Fibroblast of skin of back (primary cell): Measurements from ENCODE around the gene MCC.

Experiments
- DNase-seq: peaks from one replicate; pipeline ENCODE4 v3.0.0-alpha.2; 2013

MCC gene

DNA sequence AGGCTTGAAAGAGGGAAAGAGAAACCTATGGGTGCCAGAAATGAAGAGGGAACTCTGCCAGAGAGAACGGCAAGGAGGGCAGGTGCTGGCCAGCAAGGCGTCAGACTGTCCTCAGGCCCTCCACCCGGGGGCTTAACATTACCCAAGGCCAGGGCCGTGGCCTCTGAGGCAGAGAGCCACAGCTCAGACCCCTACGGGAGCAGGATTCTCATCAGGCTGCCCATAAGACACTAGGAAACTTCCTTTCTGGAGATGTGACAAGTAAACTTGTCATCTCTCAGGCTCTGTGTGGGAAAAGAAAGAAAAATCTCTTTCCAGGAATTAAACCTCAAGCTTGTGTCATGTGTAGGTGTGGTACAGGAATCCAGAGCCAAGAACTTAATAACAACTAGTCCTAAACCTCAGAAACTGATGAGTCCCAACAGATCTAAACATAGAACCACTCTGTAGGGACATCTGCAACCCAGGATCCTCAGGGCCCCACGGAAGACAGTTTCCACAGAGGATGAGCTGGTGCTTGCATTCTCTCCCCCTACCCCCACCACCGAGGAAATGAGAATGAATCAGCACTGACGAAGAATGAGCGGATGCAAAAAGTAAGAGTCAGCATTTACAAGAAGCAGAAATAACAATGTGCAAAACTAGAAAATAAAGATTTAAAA, 437.4 kb downstream of the MCC start:
- DNase-seq = peak; percentile 80

DNA sequence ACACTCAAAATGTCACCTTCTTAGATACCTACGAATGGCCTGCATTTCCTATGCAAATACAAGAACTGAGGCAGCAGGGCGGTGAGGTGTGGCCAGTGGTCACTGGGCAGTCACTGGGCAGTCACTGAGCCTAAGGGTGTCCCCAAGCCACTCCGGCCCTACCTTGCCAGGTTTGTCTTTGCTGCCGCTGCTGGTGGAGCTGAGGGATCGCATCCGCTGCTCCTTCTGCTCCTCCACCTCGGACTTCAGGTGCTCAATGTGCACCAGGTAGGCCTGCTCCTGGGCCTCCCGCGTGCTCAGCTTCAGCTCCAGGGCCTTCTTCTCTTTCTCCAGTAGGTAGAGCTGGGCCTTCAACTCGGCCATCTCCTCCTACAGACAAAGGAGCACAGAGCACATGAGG, 439.3 kb downstream of the MCC start:
- no peak for DNase-seq

DNA sequence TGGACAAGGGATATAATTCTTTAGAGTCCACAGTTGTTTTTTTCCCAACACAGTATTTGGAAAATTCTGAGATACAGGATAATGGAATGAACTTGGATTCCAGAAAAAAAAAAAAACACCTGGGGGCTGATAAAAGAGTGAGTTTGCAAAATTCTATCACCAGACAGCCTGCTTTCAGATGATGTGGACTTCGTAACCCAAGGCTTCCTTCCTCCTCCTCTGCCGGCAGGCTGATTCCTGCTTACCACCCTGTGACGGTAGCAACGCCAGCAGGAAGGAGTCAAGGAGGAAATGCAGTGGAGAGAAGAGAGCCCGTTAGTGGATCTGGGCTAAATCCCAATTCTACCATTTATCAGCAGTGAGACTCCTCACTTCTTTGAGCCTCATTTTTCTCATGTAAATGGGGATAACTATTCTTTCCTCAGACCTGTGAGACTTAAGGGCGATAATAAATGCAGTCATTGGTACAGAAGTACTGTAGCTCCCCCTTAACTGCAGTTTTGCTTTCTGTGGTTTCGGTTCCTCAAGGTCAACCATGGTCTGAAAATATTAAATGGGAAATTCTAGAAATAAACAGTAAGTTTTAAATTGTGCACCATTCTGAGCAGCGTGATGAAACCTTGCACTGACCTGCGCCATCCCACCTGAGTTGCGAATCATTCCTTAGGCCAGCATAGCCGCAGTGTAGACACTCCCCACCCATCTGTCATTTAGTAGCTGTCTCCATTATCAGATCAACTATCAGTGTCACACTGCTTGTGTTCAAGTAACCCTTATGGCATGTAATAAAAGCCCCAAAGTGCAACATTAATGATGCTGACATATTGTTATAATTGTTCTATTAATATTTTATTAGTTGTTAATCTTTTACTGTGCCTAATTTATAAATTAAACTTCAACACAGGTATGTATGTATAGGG, 440.3 kb downstream of the MCC start:
- DNase-seq = no peak

DNA sequence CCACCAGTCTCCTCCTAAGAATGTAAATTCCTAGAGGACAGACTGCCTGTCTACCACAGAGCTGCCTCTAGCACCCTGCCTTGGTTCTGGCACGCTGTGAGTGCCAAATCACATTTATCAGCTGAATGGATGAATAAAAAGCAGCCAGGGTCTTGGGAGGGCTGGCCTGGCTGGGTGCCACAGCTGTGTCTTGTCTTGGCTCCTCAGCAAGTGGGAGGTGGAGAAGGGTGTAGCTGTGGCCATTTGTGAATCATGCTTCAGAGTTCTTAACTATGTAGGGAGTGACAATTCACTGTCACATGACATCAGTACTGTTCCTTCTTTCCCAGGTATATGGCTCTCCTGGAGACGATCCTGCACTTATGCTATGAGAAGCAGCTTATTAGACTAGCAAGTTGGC, 441.0 kb downstream of the MCC start:
- DNase-seq = peak; percentile 62

DNA sequence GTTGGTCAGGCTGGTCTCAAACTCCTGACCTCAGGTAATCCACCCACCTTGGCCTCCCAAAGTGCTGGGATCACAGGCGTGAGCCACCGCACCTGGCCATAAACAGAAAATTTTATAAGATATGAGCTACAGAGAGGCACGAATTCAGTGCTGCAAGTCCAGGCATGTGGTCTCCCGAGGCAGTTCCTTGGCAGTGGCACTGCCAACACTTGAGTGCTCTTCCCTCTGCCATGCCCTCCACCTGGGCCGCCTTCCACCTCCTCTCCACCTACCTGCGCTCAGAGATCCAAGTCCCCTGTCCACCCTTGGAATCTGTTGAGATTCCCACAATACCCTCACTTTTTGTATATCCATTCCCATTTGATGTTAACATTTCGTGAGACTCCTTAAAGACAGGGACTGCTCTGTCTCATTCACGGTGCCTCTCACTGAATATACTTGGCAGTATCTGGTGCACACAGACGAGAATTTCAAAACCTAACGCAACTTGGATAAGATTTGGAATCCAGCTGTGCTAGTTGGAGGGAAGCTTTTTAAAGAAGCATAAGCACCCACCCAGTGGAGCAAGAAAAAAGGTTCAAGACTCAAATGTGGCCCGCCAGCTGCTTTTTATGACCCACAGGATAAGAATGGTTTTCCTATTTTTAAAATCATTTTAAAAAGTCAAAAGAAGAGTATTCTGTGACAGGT, 443.3 kb downstream of the MCC start:
- no peak for DNase-seq

DNA sequence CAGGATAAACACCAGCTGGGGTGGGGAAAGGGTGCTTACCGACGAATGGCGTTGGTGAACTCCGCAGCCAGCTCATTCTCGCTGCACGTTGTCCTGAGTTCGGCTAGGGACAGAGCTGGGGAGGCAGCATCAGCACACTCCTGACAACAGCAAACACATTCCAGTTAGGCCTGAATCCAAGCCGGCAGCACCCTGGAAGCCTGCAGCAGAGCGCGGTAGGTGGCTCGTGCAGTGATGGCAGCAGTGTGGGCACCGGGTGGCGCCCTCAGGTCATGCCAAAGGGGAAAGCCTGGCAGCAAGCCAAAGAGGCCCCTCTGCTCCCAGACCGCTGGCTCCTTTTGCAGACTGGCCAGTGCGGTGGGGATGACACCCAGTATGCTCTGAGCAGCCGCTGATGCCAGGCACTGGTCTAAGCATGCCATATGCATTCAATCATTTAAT, 444.7 kb downstream of the MCC start:
- no peak for DNase-seq

DNA sequence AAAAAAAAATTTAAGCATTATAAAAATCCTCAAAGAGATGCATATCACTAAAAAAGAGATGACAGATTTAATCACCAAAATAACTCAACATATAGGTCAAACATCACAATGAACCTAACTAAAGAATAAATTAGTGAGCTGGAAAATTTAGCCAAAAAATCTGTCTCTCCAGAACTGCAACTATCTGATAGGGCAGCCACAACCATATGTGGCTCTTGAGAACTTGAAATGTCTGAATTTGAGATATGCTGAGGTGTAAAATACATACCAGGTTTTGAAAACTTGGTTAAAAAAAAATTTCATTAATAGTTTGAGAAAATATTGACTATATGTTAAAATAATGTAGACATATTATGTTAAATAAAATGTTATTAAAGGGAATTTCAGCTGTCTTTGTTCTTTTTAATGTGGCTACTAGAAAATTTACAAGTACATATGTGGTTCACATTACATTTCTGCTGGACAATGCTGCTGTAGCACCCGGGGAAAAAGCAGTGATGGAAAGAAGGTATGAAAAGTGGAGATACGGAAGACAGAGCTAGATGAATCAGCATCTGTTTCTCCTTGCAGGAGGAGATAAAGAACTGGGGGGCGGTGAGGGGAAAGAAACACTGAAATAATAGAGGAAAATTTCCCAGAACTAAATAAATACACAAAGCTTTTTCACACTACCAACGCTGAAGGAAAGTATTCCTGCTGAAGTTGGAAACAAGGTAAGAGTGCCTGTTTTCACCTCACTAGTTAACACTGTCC, 445.6 kb downstream of the MCC start:
- no peak for DNase-seq

DNA sequence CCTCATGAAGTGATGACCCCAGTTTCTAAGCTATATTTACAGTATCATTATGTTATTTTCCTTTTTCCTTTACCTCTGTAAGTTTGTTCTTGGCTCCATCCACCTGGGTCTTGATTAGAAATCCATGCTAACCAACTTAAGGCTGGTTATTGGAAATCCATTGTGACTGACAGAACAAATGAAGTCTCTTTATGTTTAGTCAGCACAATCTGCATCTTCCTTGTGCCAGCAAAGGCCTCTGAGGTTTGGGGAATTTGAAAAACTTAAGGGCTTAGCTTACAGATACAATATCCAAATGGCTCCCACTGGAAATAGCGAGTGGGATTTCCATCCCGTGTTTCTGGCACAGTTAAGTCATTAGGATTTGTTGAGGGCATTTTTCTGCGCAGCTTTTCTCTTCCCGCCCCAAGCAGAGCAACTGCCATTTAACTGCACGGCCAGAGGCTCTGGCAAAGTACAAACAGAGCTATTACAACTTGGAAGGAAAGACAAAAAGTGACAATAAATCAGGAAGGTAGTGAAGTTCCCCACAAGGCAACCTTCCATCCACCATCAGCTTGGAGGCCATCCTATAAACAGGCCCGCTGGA, 447.5 kb downstream of the MCC start:
- no peak for DNase-seq

DNA sequence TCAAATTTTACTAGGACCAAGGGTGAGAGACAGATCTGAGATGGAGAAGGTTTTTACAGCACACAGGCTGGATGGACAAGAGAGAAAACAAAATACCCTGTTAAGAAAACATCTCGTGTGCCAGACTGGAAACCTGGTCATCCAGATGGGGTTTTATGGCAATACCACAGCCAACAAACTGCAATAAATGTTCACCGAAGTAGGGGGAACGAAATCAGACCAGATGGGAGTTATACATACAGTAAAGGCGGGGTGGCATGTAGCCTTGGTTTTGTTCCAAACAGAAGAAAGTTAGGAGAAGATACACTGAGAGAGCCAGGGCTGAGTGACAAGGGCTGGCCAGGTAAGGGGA, 448.3 kb downstream of the MCC start:
- DNase-seq = no peak

DNA sequence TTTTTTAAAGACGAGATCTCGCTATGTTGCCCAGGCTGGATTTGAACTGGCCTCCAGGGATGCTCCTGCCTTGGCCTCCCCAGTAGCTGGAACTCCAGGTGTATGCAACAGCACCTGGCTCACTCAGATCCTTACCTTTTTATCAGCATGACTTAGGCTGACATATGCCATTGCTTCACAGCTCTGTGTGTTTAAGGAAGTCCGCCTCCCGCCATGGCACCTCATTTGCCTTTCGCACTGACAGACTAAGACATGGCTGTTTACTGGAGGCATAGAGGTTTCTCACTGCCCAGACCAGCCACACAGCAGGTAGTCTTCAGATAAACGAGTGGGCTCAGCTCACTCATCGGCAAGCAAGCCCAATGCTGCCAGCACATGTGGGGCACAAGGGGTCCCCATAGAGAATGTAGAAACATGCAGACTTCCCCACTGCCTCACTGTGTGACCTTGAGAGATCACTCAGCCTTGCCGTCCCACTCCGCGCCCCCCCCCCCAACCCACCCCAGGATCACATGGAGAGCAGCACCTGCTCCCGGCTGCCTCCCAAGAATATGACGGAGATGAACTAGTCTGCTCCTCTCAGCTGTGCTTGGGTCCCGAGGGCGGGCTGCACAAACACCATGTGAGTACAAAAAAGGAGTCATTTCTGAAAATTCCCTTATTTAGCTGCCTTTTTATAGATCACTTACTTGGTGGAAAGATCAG, 448.9 kb downstream of the MCC start:
- DNase-seq = no peak

DNA sequence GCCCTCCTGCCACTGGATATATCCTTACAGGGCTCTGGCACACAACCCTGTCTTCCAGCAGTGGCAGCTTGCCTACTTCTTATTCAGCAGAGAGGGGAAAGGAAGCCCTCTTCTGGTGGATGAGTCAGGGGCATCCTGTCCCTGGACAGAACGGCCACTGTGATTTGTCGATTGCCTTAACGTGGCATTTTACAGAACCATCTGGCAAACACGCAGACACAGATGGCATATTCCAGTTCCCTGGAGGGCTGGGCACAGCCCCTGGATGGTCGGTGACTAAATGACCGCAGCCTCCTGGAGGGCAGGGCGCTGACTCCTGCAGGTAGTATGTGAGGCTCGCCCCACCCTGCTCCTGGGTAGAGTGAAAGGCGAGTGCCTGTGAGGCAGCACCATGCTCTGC, 449.5 kb downstream of the MCC start:
- DNase-seq = peak; percentile 53

DNA sequence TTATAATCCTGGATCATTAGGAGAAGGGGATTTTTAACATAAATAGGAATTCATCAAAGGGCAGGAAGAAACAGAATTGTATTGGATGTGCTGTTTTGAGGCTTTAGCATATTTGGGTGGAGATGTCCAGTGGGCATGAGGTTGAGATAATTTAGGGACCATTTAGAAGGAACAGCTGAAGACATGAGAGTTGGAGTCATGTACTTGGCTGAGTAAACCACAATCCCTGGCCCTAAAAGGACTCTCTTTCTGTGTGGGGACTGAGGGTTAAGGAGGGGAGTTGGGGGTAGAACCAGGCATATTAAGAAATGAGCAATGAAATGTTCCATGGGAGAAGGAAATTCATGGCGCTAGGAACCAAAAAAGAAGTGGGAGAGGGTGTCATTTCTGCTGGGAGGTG, 450.1 kb downstream of the MCC start:
- no peak for DNase-seq

DNA sequence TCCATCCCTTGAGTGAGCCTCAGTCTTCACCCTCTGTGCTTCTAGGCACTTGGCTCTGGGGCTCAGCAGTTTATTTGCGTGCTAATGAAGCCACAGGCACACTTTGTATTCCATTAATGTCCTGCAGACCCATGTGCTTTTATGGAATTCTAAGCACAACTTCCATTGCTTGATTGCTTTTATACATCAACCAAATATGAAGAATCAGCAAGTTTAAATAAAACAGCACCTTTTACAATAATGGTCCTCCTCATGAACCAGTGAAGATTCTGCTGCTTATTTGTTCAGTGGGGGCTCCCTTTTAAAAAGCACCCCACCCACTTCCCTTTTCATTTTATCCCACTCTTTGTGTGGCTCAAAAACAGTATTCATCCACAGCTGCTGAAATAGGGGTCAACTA, 451.4 kb downstream of the MCC start:
- DNase-seq = no peak

DNA sequence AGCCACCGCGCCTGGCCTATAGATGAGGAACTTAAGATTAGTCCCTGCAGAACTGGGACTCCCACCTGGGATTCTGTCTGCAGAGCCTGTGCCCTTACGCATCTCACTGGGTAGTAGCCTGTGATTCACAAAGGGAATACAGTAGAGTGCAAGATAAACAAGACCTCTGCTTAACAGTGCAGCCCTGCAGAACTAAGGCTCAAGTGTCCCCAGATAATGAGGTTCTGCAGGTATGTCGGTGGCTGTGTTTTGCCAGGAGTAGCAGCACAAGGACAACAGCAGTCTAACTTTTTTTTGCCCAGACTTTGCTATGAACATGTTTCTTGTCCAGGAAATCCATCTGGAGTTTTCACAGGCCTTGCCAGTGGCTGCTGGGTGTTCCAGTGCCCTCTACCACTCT, 451.9 kb downstream of the MCC start:
- DNase-seq = no peak

DNA sequence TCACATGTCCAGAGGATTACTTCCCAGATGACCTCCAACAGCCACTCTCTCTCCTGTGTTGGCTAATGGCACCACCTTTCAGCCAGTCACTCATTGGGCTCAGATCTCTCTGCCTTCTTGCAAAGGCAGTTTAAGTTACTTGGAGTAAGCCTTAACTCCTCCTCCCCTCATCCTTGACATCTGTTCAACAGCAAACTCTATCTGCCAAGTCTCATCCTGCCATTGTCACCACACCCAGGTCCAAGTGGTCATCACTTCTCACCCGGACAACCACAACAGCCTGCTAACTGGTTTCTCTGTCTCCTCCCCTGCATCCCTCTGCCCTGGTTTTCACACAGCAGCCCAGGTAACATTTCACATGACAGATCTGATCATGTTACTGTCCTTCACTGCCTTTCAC, 453.2 kb downstream of the MCC start:
- no peak for DNase-seq

DNA sequence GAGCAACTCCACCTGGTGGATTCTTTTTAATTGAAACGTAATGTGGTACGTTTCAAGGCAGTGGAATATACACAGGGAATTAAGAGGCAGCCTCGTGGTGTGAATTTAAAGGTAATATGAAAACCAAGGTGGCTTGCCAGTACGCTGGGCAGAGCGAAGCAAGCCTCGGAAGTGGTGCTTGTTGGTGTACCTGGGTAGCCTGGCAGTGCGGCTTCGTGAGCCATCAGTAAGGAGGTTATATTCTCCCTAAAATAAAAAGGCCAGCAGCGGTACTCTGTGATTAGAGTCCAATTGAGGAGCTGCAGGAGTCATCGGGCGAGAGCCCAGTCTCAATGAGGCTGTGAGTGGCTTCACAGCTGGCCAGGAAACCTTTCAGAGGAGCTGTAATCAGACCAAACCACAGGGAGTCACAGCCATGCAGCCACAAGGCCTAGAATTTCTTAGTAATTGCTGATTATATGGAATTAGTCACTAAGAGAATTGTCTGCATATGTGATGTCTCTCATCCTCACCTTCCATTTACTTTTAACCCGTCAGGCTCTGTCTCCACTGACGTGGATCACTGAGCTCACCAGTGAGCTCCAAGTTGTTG, 454.0 kb downstream of the MCC start:
- peak; percentile 83 for DNase-seq

DNA sequence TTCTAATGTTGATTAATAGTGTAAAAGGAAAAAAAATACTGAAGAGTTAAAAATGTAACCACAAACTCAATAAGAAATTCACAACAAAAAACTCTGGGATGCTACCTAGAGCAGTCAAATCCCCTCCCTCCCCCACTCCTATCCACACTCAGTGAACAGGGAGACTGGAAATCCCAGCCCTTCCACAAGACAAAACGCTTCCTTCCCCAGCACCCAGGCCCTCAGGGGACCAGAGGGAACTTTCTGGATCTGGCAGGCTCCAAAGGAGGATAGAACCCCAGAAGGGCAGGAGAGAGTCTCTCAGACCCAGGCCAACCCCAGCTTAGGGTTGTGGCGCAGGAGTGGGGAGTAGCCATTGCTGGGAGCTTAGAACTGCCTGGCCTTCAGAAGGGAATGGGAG, 456.7 kb downstream of the MCC start:
- DNase-seq = no peak

DNA sequence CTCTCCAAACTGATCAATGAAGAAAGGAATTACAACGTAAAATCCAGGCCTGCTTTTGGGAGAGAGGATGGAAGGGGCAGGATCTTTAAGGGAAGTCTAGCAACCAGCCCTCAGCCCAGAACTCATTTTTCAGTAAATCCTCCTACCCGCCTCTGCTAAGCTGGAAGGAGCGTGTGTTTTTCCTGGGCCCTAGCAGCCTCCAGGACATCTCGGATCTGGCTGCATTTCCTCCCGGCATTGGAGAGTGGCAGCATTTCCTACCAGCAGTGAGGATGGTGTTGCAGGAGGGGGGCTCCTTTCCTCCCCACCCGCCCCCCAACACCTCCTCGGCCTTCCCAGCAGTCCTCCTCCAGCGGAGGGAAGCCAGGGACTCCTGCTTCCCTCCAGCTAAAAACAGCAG, 457.1 kb downstream of the MCC start:
- DNase-seq = no peak

DNA sequence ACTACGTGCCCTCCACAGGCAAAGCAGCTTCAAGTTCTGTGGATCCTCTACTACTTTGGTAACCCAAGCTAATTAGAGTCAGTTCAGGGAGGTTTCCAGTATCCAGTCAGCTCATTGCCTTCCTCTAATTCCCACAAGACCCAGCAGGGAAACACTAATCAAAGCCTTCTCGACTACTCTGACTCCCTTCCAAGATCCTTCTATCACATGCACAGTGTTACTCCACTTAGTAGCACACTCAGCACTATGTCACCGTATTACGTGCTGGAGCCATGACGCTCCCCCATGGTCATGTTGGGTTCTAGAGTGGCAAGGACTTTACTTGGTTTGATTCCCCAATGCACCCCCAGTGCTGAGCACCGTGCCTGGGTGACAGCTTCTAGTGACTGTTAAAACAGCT, 458.6 kb downstream of the MCC start:
- DNase-seq = peak; percentile 29

DNA sequence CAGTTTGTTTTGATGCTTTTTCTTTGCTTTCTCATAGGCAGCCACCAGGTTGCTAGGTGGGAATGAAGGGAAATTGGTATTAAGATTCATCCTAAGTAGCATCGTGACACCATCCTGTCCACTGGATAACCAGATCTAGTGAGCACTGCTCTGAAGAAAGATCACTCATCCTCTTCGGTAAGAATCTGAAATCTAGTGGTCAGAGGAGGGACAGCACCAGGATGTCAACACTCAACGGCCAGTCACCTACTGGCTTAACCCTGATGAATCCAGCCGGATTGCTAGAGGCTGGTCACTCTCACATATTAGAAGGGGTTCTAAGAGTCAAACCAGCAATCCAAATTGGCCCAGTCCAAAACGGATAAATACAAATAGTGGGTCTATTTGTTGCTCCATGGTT, 460.8 kb downstream of the MCC start:
- DNase-seq = no peak

DNA sequence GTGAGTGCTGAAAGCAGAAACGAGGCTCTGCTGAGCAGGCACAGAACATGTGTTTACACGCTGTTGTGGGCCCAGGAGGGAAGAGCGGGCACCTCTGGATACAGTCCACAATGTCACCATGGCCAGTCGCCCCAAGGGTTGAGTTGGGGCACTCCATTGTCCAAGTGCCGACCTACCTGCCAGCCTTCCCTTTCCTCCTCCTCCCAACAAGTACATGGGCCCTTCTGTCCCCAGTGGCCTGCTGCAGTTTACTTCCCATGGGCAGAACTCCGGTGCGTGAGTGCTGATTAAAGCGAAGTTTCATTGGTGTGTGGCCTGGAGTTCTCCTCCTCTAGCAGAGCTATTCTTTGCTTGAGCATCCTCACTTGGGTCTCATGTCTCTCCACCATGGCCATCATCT, 461.2 kb downstream of the MCC start:
- DNase-seq = no peak
